Panc1 (cell line): Measurements from ENCODE around the gene FANCD2OS. TPM values are rescaled to one million over a fixed set of nuclear protein-coding genes. Genes with fewer than 3 reads are reported as not detected.
"Not testable (repeated sequence)": the region's sequence is repeated elsewhere in the genome, so short reads cannot be mapped to it uniquely, and the experiment has no call there.

Experiments
- ATAC-seq: fragments of 200-7000 bp; cut with Tn5 transposase; 2 replicates; pipeline ENCODE4 v1.9.1; 2020; ENCODE audit warnings: mild to moderate bottlenecking, moderate library complexity
- BruUV-seq: library from RNA; stranded (reverse); fragments of 400-500 nt; replicated peaks from 2 replicates; lab custom pipeline; 2021; lab: Mats Ljungman, UMichigan
- CTCF ChIA-PET: fragments of 300-600 bp; sonication (Branson Sonifier 250); formaldehyde crosslinking; loops from one replicate; lab custom pipeline; 2022; ENCODE audit warnings: antibody characterized with exemption; lab: Charles Lee
- POLR2A ChIA-PET: fragments of 300-600 bp; sonication (Branson Sonifier 250); formaldehyde crosslinking; loops from one replicate; lab custom pipeline; 2022; ENCODE audit warnings: antibody characterized with exemption; lab: Charles Lee
- DNase-seq: peaks from one replicate; pipeline ENCODE4 v3.0.0-alpha.2; 2010; ENCODE audit warnings: low read depth, low spot score
- H3K27ac ChIP-seq: 2 replicates; pipeline ENCODE4 v1.5.1; 2011; ENCODE audit warnings: mild to moderate bottlenecking, low read length, inconsistent platforms
- H3K27me3 ChIP-seq: fragments of 200-500 bp; sonication (Bioruptor generic); 2 replicates; pipeline ENCODE4 v1.6.0; 2014; ENCODE audit warnings: low read length, inconsistent platforms; ENCODE audit not compliant: control insufficient read depth, insufficient read depth
- H3K36me3 ChIP-seq: fragments of 200-500 bp; sonication (Bioruptor generic); 2 replicates; pipeline ENCODE4 v1.5.1; 2014; ENCODE audit warnings: inconsistent platforms, mild to moderate bottlenecking, low read length, moderate library complexity; ENCODE audit not compliant: control insufficient read depth, insufficient read depth
- H3K4me1 ChIP-seq: 2 replicates; pipeline ENCODE4 v1.5.1; 2011; ENCODE audit warnings: inconsistent platforms, mild to moderate bottlenecking, low read length, moderate library complexity; ENCODE audit not compliant: control insufficient read depth, insufficient read depth
- H3K4me3 ChIP-seq, 2 experiments: 2 replicates each; pipeline ENCODE4 v1.5.1; 2011 to 2012; ENCODE audit warnings: low read depth in 2 of 2, low read length in 2 of 2, mild to moderate bottlenecking in 2 of 2, inconsistent platforms in 1 of 2, moderate library complexity in 1 of 2
- H3K9me3 ChIP-seq: fragments of 200-500 bp; sonication (Bioruptor generic); 2 replicates; pipeline ENCODE4 v1.5.1; 2014; ENCODE audit warnings: low read depth, mild to moderate bottlenecking, inconsistent platforms, low read length, moderate library complexity; ENCODE audit not compliant: control insufficient read depth, insufficient read depth
- CTCF ChIP-seq: fragments of 450-650 bp; IDR thresholded peaks from 2 replicates; pipeline ENCODE4 v1.5.1; 2017; ENCODE audit warnings: mild to moderate bottlenecking
- POLR2AphosphoS5 ChIP-seq: IDR thresholded peaks from 2 replicates; pipeline ENCODE4 v1.6.1; 2012; ENCODE audit warnings: mild to moderate bottlenecking, low read depth, low read length, moderate library complexity
- SIN3A ChIP-seq: IDR thresholded peaks from 2 replicates; pipeline ENCODE4 v1.6.1; 2012; ENCODE audit warnings: low read depth, mild to moderate bottlenecking, low read length, moderate library complexity, borderline replicate concordance; ENCODE audit not compliant: insufficient read depth
- TCF7L2 ChIP-seq: IDR thresholded peaks from 2 replicates; pipeline ENCODE4 v1.6.1; 2011; ENCODE audit warnings: mild to moderate bottlenecking, low read depth, low read length, inconsistent platforms
- in situ Hi-C: cut with HindIII; loops from 2 replicates; pipeline ENCODE4 v1.10.0; 2016; ENCODE audit warnings: low sequenced_read_pairs, low pct_unique_long_range_greater_than_20kb
- intact Hi-C: fragments of 100-400 bp; cut with micrococcal nuclease; formaldehyde crosslinking; loops from one replicate; pipeline ENCODE4 v1.10.0; 2022; ENCODE audit not compliant: unreplicated experiment
- total RNA-seq: library from RNA; stranded (reverse); gene quantifications from one replicate; pipeline ENCODE4 v1.2.1, GENCODE V29; 2021; ENCODE audit not compliant: unreplicated experiment
- TF ChIP-seq, protein P1 (sequence below), 2 experiments: IDR thresholded peaks; 2 replicates each; pipeline ENCODE4 v1.6.1; 2011 to 2012; ENCODE audit warnings: low read depth in 2 of 2, control low read depth in 1 of 2, low read length in 1 of 2, mild to moderate bottlenecking in 1 of 2, moderate library complexity in 1 of 2; ENCODE audit not compliant: insufficient read depth in 1 of 2

The FANCD2OS gene
- total RNA-seq, 1 experiment from 2014 or later = not detected

DNA sequence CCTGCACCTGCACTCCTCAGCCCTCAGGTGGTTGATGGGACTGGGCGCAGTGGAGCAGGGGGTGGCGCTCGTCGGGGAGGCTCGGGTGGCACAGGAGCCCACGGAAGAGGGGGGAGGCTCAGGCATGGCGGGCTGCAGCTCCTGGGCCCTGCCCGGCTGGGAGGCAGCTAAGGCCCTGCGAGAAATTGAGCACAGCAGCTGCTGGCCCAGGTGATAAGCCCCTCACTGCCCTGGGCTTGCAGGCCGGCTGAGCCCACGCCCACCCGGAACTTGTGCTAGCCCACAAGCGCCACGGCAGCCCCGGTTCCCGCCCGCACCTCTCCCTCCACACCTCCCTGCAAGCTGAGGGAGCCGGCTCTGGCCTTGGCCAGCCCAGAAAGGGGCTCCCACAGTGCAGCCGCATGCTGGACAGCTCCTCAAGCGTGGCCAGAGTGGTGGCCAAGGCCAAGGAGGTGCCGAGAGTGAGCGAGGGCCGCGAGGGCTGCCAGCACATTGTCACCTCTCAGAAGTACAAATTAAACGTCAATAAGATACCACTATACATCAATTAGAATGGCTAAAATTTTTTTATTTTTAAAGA lies 28.5 kb upstream of the FANCD2OS start:
- POLR2A ChIA-PET = interaction anchor here (0.6 kb wide), 1 partner anchor 50 kb away, joined by 3 read pairs; no protein-coding TSS in a partner anchor
- no peaks in the 10 kb centered on the region for H3K9me3 ChIP-seq
- no peaks in the 10 kb centered on the region for H3K4me1 ChIP-seq
- in situ Hi-C loops = no loop called here
- intact Hi-C loops = no loop called here
- TF ChIP-seq SIN3A (no peak), POLR2AphosphoS5 (no peak), TCF7L2 (no peak), CTCF (no peak)
- TF ChIP-seq, protein P1, sequence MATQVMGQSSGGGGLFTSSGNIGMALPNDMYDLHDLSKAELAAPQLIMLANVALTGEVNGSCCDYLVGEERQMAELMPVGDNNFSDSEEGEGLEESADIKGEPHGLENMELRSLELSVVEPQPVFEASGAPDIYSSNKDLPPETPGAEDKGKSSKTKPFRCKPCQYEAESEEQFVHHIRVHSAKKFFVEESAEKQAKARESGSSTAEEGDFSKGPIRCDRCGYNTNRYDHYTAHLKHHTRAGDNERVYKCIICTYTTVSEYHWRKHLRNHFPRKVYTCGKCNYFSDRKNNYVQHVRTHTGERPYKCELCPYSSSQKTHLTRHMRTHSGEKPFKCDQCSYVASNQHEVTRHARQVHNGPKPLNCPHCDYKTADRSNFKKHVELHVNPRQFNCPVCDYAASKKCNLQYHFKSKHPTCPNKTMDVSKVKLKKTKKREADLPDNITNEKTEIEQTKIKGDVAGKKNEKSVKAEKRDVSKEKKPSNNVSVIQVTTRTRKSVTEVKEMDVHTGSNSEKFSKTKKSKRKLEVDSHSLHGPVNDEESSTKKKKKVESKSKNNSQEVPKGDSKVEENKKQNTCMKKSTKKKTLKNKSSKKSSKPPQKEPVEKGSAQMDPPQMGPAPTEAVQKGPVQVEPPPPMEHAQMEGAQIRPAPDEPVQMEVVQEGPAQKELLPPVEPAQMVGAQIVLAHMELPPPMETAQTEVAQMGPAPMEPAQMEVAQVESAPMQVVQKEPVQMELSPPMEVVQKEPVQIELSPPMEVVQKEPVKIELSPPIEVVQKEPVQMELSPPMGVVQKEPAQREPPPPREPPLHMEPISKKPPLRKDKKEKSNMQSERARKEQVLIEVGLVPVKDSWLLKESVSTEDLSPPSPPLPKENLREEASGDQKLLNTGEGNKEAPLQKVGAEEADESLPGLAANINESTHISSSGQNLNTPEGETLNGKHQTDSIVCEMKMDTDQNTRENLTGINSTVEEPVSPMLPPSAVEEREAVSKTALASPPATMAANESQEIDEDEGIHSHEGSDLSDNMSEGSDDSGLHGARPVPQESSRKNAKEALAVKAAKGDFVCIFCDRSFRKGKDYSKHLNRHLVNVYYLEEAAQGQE (IDR thresholded peaks at IDR 0.05; ENCODE audit: insufficient read depth in 1 of 2, low read depth in 2 of 2, low read length in 1 of 2) = no peak
- no peak overlapping the region for H3K27ac ChIP-seq
- CTCF ChIA-PET = no interaction called here
- BruUV-seq = no TSS peak
- ATAC-seq = no peak
- no peaks in the 10 kb centered on the region for H3K27me3 ChIP-seq
- H3K36me3 ChIP-seq = no peaks in the 10 kb centered on the region
- H3K4me3 ChIP-seq = no peak overlapping the region
- DNase-seq = no peak

GRCh38 chr3:10135872-10136271 lies 27.8 kb upstream of the FANCD2OS start:
- ATAC-seq, H3K27me3 ChIP-seq, in situ Hi-C loops, H3K27ac ChIP-seq, BruUV-seq, CTCF ChIA-PET, DNase-seq, H3K4me1 ChIP-seq, intact Hi-C loops, H3K36me3 ChIP-seq, H3K4me3 ChIP-seq, H3K9me3 ChIP-seq: not testable (repeated sequence)
- POLR2A ChIA-PET = interaction anchor here (0.6 kb wide), 2 partner anchors 9 to 50 kb away, joined by 3 read pairs; no protein-coding TSS in a partner anchor

DNA sequence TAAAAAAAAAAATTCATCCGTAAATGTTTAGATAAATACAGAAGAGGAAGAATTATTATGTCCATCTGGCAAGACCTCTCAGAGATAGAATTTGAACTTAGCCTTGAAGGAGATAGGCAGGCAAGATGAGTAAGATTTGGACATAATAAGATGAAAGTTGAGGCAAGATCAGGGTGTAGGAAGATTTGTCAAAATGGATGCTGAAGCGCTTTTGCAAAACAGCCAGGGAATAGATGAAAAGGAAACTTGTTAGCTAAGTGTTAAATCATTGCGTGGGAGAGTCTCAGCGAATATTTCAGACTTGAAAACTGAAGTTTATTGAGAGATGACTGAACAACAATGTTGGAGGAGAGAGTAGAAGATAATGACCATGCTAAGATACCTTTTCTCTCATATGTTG lies 14.7 kb upstream of the FANCD2OS start:
- Histone ChIP-seq H3K27me3 (no peaks in the 10 kb centered on the region), H3K9me3 (no peaks in the 10 kb centered on the region), H3K27ac (no peak overlapping the region), H3K4me1 (no peaks in the 10 kb centered on the region), H3K36me3 (no peaks in the 10 kb centered on the region; the same call in none of the 2 replicates), H3K4me3 (no peak overlapping the region)
- ATAC-seq (no peak), DNase-seq (no peak)
- in situ Hi-C loops = no loop called here
- intact Hi-C loops = no loop called here
- BruUV-seq = no TSS peak
- ChIA-PET POLR2A (interaction anchor here (0.6 kb wide), 1 partner anchor 19 kb away, joined by 4 read pairs; the partner anchor contains the start of gene VHL), CTCF (no interaction called here)
- TF ChIP-seq POLR2AphosphoS5 (no peak), SIN3A (no peak), CTCF (no peak), TCF7L2 (no peak)
- TF ChIP-seq, protein P1 (IDR thresholded peaks at IDR 0.05; ENCODE audit: insufficient read depth in 1 of 2, low read depth in 2 of 2, low read length in 1 of 2) = no peak
